ENCODE measurements around the gene MVD. TPM values are rescaled to one million over a fixed set of nuclear protein-coding genes. Genes with fewer than 3 reads are reported as not detected.

The MVD gene
- total and polyA plus RNA-seq, 2 of the 13 experiments (the other 11 are each of a cell fraction or from before 2014, with no cell fraction given), result 28.1 to 187 TPM

DNA sequence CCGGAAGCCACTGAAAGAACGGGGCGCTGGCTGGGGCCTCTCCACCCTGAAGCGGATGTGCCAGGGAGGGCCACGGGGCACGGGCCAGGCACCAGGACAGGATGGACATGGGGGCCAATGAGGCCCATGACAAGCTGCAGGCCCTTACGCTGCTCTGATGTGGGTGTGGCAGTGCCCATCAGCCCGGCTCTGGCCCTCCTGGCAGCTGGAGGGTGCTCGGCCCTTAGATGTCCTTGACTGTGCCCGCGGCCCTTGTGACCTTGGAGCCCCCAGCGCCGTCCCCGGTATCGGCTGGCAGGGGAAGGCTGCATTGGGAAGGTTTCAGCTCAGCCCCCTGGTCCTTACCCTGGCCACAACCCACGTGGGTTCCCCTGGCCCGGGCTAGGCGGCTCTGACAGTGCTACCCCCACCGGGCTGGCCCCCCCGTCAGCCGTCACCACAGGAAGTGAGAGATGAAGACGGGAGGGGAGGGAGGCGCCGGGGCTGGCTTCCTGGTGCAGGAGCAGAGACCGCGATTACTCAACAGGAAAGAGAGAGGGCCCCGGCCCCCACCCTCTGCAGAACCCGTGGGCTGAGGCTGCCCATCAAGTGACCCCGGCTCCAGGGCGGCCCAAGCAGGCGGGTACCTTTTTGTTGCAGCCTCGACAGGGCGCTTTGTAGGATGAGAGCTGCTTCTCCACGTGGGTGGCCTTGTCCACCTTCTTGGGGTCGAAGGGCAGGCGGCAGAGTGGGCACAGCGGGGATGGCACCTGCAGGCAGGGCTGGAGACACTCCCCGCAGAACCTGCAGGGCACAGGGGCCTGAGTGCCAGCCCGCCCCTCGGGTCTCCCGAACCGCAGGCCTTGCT, 38.0 kb upstream of the MVD start (continued):
- TF ChIP-seq ZFP36 (IDR thresholded peaks at IDR 0.05; ENCODE audit: borderline replicate concordance, low read depth, low read length, partially characterized antibody) (no peak), GATAD2A (CRISPR knock-in tag; IDR thresholded peaks at IDR 0.05) (peak; percentile 68), PCBP1 (IDR thresholded peaks at IDR 0.05; ENCODE audit: borderline replicate concordance, low read depth, low read length) (peak; percentile 80; the same call in 1 of the 2 replicates), ZNF383 (CRISPR knock-in tag; IDR thresholded peaks at IDR 0.05; ENCODE audit: borderline replicate concordance) (no peak), ZFAT (CRISPR knock-in tag; conservative IDR thresholded peaks at IDR 0.05) (no peak), ASH2L (IDR thresholded peaks at IDR 0.05; ENCODE audit: insufficient read length, low read depth, low read length) (peak; percentile 63), ZNF136 (CRISPR knock-in tag; IDR thresholded peaks at IDR 0.05; ENCODE audit: low read depth) (no peak; the same call in 1 of the 2 replicates), ZNF431 (CRISPR knock-in tag; IDR thresholded peaks at IDR 0.05; ENCODE audit: borderline replicate concordance, low read depth) (peak; percentile 89; the same call in 1 of the 2 replicates), ZNF274 (CRISPR knock-in tag; IDR thresholded peaks at IDR 0.05) (peak; percentile 71), ZNF256 (CRISPR knock-in tag; conservative IDR thresholded peaks at IDR 0.05) (no peak), PHF21A (CRISPR knock-in tag; IDR thresholded peaks at IDR 0.05) (peak; percentile 98), SP2 (CRISPR knock-in tag; IDR thresholded peaks at IDR 0.05) (no peak)
- TF ChIP-seq, protein P1, sequence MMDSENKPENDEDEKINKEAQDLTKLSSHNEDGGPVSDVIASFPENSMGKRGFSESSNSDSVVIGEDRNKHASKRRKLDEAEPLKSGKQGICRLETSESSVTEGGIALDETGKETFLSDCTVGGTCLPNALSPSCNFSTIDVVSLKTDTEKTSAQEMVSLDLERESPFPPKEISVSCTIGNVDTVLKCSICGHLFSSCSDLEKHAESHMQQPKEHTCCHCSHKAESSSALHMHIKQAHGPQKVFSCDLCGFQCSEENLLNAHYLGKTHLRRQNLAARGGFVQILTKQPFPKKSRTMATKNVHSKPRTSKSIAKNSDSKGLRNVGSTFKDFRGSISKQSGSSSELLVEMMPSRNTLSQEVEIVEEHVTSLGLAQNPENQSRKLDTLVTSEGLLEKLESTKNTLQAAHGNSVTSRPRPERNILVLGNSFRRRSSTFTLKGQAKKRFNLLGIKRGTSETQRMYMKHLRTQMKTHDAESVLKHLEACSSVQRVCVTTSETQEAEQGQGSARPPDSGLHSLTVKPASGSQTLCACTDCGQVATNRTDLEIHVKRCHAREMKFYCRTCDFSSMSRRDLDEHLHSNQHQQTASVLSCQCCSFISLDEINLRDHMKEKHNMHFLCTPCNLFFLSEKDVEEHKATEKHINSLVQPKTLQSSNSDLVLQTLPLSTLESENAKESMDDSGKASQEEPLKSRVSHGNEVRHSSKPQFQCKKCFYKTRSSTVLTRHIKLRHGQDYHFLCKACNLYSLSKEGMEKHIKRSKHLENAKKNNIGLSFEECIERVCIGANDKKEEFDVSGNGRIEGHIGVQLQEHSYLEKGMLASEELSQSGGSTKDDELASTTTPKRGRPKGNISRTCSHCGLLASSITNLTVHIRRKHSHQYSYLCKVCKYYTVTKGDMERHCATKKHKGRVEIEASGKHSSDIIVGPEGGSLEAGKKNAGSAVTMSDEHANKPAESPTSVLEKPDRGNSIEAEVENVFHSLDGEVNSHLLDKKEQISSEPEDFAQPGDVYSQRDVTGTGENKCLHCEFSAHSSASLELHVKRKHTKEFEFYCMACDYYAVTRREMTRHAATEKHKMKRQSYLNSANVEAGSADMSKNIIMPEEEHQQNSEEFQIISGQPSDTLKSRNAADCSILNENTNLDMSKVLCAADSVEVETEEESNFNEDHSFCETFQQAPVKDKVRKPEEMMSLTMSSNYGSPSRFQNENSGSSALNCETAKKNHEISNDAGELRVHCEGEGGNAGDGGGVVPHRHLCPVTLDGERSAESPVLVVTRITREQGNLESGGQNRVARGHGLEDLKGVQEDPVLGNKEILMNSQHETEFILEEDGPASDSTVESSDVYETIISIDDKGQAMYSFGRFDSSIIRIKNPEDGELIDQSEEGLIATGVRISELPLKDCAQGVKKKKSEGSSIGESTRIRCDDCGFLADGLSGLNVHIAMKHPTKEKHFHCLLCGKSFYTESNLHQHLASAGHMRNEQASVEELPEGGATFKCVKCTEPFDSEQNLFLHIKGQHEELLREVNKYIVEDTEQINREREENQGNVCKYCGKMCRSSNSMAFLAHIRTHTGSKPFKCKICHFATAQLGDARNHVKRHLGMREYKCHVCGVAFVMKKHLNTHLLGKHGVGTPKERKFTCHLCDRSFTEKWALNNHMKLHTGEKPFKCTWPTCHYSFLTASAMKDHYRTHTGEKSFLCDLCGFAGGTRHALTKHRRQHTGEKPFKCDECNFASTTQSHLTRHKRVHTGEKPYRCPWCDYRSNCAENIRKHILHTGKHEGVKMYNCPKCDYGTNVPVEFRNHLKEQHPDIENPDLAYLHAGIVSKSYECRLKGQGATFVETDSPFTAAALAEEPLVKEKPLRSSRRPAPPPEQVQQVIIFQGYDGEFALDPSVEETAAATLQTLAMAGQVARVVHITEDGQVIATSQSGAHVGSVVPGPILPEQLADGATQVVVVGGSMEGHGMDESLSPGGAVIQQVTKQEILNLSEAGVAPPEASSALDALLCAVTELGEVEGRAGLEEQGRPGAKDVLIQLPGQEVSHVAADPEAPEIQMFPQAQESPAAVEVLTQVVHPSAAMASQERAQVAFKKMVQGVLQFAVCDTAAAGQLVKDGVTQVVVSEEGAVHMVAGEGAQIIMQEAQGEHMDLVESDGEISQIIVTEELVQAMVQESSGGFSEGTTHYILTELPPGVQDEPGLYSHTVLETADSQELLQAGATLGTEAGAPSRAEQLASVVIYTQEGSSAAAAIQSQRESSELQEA (CRISPR knock-in tag; IDR thresholded peaks at IDR 0.05; ENCODE audit: not compliant biosample characterization), result peak; percentile 87
- TF ChIP-seq, protein P2, sequence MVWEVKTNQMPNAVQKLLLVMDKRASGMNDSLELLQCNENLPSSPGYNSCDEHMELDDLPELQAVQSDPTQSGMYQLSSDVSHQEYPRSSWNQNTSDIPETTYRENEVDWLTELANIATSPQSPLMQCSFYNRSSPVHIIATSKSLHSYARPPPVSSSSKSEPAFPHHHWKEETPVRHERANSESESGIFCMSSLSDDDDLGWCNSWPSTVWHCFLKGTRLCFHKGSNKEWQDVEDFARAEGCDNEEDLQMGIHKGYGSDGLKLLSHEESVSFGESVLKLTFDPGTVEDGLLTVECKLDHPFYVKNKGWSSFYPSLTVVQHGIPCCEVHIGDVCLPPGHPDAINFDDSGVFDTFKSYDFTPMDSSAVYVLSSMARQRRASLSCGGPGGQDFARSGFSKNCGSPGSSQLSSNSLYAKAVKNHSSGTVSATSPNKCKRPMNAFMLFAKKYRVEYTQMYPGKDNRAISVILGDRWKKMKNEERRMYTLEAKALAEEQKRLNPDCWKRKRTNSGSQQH (CRISPR knock-in tag; IDR thresholded peaks at IDR 0.05; ENCODE audit: low read depth), result no peak
- TF ChIP-seq, protein P3, sequence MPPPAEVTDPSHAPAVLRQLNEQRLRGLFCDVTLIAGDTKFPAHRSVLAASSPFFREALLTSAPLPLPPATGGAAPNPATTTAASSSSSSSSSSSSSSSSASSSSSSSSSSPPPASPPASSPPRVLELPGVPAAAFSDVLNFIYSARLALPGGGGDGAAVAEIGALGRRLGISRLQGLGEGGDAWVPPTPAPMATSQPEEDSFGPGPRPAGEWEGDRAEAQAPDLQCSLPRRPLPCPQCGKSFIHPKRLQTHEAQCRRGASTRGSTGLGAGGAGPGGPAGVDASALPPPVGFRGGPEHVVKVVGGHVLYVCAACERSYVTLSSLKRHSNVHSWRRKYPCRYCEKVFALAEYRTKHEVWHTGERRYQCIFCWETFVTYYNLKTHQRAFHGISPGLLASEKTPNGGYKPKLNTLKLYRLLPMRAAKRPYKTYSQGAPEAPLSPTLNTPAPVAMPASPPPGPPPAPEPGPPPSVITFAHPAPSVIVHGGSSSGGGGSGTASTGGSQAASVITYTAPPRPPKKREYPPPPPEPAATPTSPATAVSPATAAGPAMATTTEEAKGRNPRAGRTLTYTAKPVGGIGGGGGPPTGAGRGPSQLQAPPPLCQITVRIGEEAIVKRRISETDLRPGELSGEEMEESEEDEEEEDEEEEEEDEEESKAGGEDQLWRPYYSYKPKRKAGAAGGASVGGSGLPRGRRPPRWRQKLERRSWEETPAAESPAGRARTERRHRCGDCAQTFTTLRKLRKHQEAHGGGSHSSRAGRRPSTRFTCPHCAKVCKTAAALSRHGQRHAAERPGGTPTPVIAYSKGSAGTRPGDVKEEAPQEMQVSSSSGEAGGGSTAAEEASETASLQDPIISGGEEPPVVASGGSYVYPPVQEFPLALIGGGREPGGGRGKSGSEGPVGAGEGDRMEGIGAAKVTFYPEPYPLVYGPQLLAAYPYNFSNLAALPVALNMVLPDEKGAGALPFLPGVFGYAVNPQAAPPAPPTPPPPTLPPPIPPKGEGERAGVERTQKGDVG (CRISPR knock-in tag; IDR thresholded peaks at IDR 0.05; ENCODE audit: borderline replicate concordance), result 0 out of 2 replicates have a peak, but pooled peaks have one; percentile 32

Measured in HepG2 (cell line).